HS-5 (cell line): ENCODE results near the gene NBPF12.
"Not testable (repeated sequence)": the region's sequence is repeated elsewhere in the genome, so short reads cannot be mapped to it uniquely, and the experiment has no call there.

Experiments
- DNase-seq: peaks from one replicate; pipeline ENCODE4 v3.0.0-alpha.2; 2012; ENCODE audit warnings: low read depth

The NBPF12 gene

GRCh38 chr1:146938242-146938902 is at the start of gene NBPF12:
NBPF12 (plus strand) TSS chr1:146938324; CDS start chr1:146960144, 21,820 bp downstream.
- DNase-seq, result not testable (repeated sequence)

- not testable (repeated sequence) for DNase-seq
These were observed 46.8 kb upstream of the NBPF12 start for GRCh38 chr1:146891355-146891754.

GRCh38 chr1:146892331-146892730 is 45.8 kb upstream of the NBPF12 start:
- DNase-seq, result not testable (repeated sequence)

GRCh38 chr1:146907565-146908261 is 30.4 kb upstream of the NBPF12 start:
- DNase-seq, result not testable (repeated sequence)

- DNase-seq, result peak; percentile 6
These were observed 25.1 kb upstream of the NBPF12 start for GRCh38 chr1:146912975-146913374.

- DNase-seq, result not testable (repeated sequence)
These were observed 17.3 kb upstream of the NBPF12 start for GRCh38 chr1:146920811-146921210.

- DNase-seq, result not testable (repeated sequence)
These were observed 15.5 kb upstream of the NBPF12 start for GRCh38 chr1:146922614-146923013.

- DNase-seq, result not testable (repeated sequence)
These were observed 14.0 kb upstream of the NBPF12 start for GRCh38 chr1:146924106-146924505.

- not testable (repeated sequence) for DNase-seq
These were observed 11.7 kb upstream of the NBPF12 start for GRCh38 chr1:146926413-146926812.

- not testable (repeated sequence) for DNase-seq
These were observed 7.9 kb upstream of the NBPF12 start for GRCh38 chr1:146930225-146930624.

- not testable (repeated sequence) for DNase-seq
These were observed 3.5 kb upstream of the NBPF12 start for GRCh38 chr1:146934390-146935223.

- DNase-seq, result not testable (repeated sequence)
These were observed 662 bp upstream of the NBPF12 start for GRCh38 chr1:146937462-146937861.

GRCh38 chr1:146938927-146939786 is 1.0 kb downstream of the NBPF12 start:
- not testable (repeated sequence) for DNase-seq

GRCh38 chr1:146940293-146940692 is 2.2 kb downstream of the NBPF12 start:
- not testable (repeated sequence) for DNase-seq

GRCh38 chr1:146943342-146943886 is 5.3 kb downstream of the NBPF12 start:
- not testable (repeated sequence) for DNase-seq

- DNase-seq, result not testable (repeated sequence)
These were observed 10.0 kb downstream of the NBPF12 start for GRCh38 chr1:146948127-146948526.

- not testable (repeated sequence) for DNase-seq
These were observed 26.2 kb downstream of the NBPF12 start for GRCh38 chr1:146964340-146964739.

- DNase-seq, result not testable (repeated sequence)
These were observed 28.2 kb downstream of the NBPF12 start for GRCh38 chr1:146966351-146966750.

GRCh38 chr1:146970656-146971055 is 32.5 kb downstream of the NBPF12 start:
- not testable (repeated sequence) for DNase-seq

- not testable (repeated sequence) for DNase-seq
These were observed 34.6 kb downstream of the NBPF12 start for GRCh38 chr1:146972681-146973080.

GRCh38 chr1:146985855-146986254 is 47.7 kb downstream of the NBPF12 start:
- DNase-seq, result not testable (repeated sequence)
